SK-N-SH (cell line): Measurements from ENCODE around the gene PSMD9.

Experiments used
- CTCF ChIP-seq: fragments of 200-600 bp; sonication (generic); IDR thresholded peaks from 2 replicates; pipeline ENCODE4 v1.6.1; 2017; ENCODE audit warnings: antibody characterized with exemption, mild to moderate bottlenecking, moderate library complexity
- EP300 ChIP-seq, 2 experiments: IDR thresholded peaks; 2 replicates each; pipeline versions ENCODE4 v1.4.0 to v1.6.1; 2012; ENCODE audit warnings: borderline replicate concordance in 1 of 2, low read depth in 1 of 2, low read length in 1 of 2
- FOXM1 ChIP-seq: IDR thresholded peaks from 2 replicates; pipeline ENCODE4 v1.4.0; 2012; ENCODE audit warnings: low read depth, mild to moderate bottlenecking
- GABPA ChIP-seq: IDR thresholded peaks from 2 replicates; pipeline ENCODE4 v1.4.0; 2012; ENCODE audit warnings: low read depth, mild to moderate bottlenecking
- MAX ChIP-seq: IDR thresholded peaks from 2 replicates; pipeline ENCODE4 v1.4.0; 2012; ENCODE audit warnings: low read depth
- POLR2AphosphoS5 ChIP-seq: IDR thresholded peaks from 2 replicates; pipeline ENCODE4 v1.6.1; 2012; ENCODE audit warnings: low read depth, low read length
- RAD21 ChIP-seq: IDR thresholded peaks from 2 replicates; pipeline ENCODE4 v1.6.1; 2012; ENCODE audit warnings: mild to moderate bottlenecking, low read length
- REST ChIP-seq: IDR thresholded peaks from 2 replicates; pipeline ENCODE4 v1.6.1; 2012; ENCODE audit warnings: mild to moderate bottlenecking, low read depth, low read length, moderate library complexity
- SMC3 ChIP-seq: IDR thresholded peaks from 2 replicates; pipeline ENCODE4 v1.6.1; 2012; ENCODE audit warnings: low read depth, low read length, improper control_type of control experiment
- TAF1 ChIP-seq: IDR thresholded peaks from 2 replicates; pipeline ENCODE4 v1.6.1; 2012; ENCODE audit warnings: low read depth, mild to moderate bottlenecking, low read length, moderate library complexity, borderline replicate concordance
- USF1 ChIP-seq: IDR thresholded peaks from 2 replicates; pipeline ENCODE4 v1.4.0; 2012; ENCODE audit warnings: low read depth, borderline replicate concordance
- YY1 ChIP-seq: IDR thresholded peaks from 2 replicates; pipeline ENCODE4 v1.4.0; 2012; ENCODE audit warnings: low read depth, mild to moderate bottlenecking

- TF ChIP-seq TAF1 (no peak), CTCF (no peak), GABPA (no peak), REST (no peak), SMC3 (no peak), YY1 (no peak), RAD21 (no peak), EP300 (IDR thresholded peaks at IDR 0.05; ENCODE audit: borderline replicate concordance in 1 of 2, low read depth in 1 of 2, low read length in 1 of 2) (no peak), FOXM1 (no peak), MAX (no peak), USF1 (no peak), POLR2AphosphoS5 (no peak)
These were observed 38.9 kb upstream of the PSMD9 start for GRCh38 chr12:121849665-121850064.
